ENCODE measurements around the gene TPRG1.

The TPRG1 gene

DNA sequence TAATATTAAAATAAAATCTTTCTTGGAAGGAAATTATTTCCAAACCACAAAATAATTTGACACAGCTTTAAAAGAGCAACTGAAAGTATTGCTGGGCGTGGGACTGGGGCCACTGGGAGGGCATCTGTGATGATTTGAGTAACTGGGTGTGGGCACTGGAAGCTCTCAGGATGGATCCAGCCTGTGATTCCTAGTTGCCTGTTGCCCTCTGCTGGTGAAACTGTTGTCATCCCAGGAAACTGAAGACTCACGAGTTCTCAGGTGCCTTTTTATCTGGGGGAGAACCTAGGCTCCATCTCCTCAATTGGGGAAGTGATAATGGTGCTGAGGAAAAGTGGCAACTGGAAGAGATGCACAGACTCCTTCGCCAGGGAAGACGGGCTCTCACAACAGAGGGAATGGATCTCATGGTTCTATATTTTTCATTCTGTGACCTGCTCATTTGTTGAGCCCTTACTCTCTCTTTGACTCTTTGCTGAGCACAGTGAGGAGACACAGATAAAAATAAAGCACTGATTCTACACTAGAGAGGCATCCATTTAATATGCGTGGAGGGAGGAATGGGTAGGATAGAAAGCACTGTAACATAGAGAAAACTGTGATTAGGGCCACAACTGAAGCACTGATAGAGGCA lies 61.6 kb downstream of the TPRG1 start:
- FAIRE-seq: no peak

DNA sequence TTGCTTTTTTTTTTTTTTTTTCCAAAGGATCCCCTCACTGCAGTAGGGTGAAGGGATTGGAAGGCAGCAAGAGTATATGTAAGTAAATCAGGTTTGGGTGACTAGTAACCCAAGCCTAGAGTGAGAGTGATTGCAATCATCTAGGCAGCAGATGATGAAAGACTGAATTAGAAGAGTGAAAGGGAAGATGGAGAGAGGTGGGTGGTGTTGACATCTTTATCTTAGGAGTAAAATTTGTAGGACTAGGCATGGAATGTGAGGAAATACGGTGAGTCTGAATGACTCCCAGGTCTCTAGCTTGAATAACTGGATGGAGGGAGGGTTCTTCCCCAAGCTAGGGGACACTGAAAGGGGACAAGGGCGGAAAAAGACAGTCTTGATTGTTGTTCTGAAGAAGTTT lies 63.4 kb downstream of the TPRG1 start:
- FAIRE-seq: no peak

DNA sequence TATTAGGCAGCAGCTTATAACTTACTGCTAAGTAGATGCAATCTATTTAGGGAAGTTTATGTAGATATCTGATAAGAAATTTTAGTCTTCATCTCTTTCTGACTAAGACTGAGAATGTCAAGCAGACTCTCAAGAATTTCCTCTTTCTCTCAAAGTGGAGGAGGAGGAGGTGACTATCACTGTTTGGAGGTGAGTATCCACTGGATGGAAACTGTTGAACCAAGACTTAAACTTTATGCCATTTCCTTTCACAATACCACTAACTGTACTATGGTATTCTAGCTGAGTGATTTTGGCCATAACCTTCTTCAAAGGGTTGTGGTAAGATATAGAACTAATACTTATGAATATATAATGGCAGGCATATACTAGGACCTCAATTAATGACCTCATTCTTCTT lies 64.6 kb downstream of the TPRG1 start:
- no peak for FAIRE-seq

DNA sequence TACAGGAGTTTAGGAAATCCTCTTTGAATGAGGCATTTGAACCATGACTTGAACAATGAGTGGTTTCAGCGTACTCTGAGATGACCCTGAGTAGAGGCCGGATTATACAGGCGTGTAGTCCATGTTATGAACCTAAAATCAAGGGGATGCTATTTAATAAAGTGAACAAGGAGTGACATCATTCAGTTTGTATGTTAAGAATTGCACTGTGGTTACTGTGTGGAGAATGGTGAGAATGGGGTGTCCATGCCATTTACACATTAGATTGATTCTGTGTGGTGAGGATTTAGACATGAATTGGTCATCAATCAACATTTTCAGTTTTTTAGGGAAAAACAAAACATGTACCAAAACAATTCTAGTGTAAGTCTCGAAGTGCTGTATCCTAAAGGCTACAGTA lies 65.8 kb downstream of the TPRG1 start:
- FAIRE-seq: no peak

DNA sequence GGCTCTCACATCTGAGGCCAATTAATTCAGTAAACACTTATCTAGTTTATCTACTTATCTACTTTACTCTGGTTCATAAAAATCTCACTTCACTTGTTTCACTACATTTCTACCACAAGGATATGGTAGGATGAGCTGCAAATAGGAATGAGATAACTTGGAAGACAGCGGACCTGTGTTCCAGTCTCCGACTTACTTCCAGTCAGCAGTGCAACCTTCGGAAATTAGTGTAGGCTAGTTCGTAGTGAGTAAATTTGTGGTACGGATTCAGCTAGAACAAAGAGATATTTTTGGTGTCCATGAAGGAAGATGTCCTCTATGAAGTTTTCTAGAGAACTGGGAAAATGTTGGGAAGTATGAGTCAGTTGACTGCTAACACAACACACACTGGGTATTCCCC lies 66.3 kb downstream of the TPRG1 start:
- no peak for FAIRE-seq

DNA sequence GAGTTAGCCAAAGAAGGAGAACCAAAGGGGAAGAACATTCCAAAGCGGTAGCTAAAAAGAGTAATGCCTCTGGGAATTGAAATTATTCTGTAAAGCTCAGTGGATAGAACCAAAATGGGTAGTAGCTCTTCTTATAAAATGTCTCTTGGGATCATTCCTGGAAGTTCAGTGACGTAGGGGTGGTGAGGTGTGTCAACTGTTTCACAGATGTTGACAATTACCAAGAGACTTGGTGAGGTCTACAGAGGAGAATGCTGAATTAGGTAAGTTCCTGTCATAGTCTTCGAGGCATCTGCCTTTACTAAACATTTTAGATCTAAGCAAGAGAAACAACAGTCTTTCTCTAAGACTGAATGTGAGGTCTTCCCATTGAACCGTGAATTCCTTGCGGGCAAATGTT lies 67.8 kb downstream of the TPRG1 start:
- FAIRE-seq: no peak

DNA sequence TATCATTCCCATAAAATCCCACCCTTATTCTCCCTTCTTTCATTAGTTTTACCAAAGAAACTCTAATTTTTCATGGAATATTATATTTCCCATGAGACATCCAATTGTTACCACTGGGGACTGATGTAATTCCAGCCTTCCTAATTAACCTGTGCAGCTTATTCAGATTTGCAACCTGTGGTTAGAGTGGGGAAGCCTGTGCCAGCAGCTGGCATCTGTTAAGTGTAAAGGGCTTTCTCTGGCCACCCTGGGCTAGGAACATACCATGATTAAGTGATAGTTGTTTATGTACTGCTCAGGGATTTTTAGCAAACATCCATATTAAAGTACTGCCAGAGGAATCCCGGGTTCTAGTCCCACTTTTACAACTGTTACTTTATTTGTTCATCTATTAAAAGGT lies 78.2 kb downstream of the TPRG1 start:
- FAIRE-seq: no peak

DNA sequence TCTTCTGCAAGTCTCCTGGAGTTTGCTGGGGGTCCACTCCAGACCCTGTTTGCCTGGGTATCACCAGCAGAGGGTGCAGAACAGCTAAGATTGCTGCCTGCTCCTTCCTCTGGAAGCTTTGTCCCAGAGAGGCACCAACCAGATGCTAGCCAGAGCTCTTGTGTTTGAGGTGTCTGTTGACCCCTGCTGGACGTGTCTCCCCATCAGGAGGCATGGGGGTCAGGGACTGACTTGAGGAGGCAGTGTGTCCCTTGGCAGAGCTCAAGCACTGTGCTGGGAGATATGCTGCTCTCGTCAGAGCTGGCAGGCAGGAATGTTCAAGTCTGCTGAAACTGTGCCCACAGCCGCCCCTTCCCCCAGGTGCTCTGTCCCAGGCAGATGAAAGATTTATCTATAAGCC lies 86.5 kb downstream of the TPRG1 start:
- no peak for FAIRE-seq

DNA sequence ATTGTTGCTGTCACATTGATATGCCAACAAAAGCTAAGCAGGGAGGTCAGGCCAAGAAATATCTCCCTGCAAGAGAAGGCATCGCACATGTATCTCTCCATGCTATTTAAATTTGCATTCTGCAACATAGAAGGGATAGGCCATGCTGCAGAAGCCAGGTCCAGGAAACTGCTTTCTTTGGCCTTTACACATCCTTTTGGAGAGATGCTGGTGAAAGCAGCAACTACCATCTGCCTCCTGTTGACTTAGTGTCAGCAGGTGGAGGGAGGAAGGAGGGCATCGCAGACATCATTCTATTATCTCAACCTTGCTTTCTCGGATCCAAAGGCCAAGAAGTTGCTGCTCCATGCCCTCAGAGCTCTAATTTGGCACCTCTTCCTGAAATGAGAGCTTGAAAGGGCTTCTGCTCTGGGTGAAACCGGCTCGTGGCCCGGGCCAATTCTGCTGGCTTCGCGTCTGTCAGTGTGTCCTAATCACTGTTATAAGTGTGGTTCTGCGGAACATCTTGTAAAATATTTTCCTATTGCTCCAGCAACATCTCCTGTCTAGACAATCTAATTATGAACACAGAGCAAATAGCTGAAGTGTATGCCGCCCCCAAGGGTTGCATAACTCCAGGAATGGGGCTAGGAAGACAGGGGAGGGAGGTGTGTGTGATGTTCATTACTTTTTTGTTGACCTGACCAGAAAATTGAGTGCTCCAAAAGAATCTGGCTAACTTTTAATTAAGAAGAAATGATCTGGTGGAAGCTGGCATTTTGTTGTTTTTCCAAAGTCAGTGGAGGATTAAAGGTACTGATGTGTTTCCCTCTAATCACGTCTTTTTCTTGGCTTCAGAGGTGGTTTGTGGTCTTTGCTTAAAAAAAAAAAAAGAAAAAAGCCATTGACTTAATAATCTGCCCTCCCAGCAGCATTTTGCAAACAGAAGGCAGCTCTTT lies 89.1 kb downstream of the TPRG1 start:
- FAIRE-seq: no peak

DNA sequence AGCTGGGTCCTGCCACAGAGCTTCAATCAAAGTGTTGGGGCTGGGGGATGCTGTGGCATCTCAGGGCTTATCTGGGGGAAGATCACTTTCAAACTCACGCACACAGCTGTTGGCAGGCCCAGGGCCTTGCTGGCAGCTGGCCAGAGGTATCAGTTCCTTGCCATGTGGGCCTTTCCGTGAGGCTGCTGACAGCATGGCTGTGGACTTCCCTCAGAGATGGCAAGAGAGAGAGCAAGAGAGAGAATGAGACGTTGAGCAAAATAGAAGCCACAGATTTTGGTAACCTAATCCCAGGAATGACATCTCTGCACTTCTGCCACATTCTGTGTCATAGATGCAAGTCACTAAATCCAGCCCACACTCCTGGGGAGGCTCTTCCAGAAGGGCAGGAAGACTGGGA lies 91.0 kb downstream of the TPRG1 start:
- no peak for FAIRE-seq

DNA sequence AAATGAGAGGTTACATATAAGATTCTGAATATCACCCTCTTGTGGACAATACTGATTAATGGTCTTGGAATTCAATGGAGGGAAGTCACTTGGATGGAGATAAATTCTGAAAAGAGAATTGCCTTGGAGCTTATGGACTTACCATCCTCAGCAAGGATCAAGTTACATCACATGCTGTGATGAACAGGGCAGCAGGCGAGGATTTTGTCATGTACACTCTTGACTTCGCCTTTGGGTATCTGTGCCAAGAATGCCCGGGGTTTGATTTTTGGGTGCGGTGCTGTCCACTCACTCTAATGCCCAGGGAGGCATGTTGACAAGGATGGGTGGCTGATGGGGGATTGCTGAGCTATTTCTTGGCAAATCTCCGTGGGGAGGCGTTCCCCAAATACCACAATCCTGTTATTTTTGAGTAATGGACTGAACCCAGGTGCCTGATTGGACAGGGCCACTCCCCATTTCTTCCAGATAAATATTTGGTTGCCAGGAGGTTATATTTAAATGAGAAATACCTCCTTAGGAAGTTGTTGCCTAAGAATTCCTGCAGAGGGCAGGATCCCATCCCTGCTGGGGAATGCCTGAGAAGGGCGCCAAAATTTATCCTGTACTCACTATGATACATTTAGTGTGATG lies 96.3 kb downstream of the TPRG1 start:
- FAIRE-seq: no peak

DNA sequence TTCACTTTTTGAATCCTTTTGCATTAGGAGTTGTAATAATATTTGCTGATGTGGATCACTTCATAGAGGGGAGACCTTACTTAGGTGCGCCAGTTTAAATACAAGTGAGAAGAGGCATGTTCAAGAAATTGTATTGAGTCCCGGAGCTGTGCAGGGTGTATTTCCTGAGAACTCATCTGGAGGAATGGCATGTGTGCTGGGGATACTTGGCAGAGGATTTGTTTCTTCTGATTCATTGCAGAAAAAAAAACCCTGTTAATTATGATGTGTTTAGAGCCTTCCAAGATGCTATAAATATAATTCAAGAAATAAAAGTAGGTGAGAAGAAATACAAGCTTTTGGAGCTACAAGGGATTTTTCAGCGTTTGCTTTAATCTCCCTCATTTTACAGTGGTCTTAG lies 97.6 kb downstream of the TPRG1 start:
- FAIRE-seq: no peak

DNA sequence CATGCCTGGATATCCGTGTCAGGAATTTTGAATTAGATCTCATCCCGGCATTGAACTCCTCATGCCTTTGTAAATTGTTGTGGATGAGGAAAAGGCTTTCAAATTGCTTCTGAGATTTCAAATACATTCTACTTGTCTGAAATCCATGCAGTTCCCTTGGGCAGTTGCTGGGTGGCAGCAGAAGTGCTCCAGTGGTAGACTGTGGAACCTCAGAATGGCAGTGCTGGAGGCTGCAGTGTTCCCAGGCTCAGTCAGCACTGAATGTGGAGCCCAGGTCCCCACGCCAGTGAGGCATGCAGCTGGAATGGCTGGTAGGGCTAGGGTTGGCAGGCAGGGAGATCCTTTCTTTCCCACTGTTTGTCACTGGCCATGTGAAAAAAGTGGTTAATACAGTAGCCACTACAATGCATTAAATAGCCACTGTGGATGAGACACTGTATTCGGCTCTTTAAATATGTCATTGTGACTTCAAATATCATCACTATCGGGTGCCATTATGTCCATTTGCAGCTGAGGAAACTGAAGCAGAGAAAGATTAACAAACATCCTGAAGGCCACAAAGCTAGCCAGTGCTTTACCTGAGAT lies 98.6 kb downstream of the TPRG1 start:
- FAIRE-seq: no peak

DNA sequence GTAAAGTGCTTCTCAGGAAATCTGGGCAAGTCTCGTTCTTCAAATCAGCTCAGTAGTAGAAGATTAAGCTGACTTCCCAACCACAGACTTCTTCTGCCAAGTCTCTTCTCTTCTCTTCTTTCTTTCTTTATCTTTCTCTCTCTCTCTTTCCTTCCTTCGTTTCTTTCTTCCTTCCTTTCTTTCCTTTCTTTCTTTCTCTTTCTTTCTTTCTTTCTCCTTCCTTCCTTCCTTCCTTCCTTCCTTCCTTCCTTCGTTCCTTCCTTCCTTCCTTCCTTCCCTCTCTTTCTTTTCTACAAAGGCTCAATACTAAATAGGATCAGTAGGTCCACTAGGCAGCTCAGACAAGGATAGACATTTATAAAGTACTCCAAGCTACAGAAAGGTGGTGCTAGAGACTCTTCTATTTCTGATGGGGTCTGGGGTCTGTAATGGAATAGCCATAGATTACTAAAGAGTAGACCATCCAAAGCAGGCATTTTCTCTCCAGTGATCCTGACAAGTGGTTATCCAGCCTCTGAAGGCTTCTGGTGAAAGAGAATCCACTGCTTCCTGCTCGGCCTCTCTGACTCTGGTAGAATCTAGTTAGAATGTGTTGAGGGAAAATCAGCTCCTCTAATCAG lies 100.8 kb downstream of the TPRG1 start:
- no peak for FAIRE-seq

DNA sequence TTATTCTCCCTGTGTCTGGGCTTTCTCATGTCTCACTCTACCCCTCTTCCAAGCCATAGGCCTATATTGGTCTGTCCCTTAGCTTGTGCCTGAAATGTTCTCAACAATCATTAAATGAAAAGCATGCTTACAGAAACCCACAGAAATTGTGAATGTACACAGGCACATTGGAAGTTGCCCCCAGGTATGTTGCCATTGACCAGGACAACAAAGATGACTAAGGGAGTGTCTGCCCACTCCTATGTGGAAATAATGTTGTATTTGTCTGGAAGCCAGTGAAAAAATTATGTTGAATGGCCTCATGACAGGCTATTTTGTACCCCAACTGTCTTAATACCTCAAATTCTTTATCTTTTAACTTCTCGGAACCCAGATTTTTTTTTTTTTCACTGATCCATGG lies 102.0 kb downstream of the TPRG1 start:
- no peak for FAIRE-seq

DNA sequence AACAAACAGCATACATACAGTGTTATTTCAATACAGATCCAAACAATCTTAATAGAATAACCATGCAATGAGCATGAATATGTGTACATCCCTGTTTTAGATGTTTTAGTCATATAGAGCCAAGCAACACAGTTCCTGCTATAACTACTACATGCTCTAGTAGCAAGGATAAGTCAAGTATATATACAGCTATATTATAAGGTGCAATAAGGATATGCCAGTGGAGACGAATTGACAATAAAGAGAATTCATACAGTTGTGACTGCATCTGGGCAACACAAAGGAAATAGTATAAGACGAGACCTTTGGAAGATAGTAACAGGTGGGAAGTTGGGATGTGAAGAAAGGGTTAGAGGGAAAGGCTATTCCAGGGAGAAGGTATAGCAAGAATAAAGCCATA lies 103.4 kb downstream of the TPRG1 start:
- FAIRE-seq: no peak

DNA sequence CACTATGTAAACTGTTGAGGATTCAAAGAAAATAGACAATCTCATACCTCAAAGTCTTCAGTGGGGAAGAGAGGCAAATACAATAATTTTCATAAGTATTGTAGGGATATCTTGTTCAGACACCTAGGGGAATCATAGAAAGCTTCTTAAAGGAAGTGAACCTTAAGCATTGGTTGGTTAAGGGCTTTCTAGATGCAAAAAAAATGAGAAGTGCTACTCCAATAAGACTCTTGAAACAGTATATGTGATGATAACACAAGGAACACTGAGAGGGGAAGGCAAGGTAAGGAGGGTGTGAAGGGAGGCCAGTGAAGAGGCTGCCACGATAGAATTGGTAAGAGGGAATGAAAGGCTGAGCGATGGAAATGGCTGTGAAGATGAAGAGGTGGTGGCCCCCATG lies 104.1 kb downstream of the TPRG1 start:
- no peak for FAIRE-seq

DNA sequence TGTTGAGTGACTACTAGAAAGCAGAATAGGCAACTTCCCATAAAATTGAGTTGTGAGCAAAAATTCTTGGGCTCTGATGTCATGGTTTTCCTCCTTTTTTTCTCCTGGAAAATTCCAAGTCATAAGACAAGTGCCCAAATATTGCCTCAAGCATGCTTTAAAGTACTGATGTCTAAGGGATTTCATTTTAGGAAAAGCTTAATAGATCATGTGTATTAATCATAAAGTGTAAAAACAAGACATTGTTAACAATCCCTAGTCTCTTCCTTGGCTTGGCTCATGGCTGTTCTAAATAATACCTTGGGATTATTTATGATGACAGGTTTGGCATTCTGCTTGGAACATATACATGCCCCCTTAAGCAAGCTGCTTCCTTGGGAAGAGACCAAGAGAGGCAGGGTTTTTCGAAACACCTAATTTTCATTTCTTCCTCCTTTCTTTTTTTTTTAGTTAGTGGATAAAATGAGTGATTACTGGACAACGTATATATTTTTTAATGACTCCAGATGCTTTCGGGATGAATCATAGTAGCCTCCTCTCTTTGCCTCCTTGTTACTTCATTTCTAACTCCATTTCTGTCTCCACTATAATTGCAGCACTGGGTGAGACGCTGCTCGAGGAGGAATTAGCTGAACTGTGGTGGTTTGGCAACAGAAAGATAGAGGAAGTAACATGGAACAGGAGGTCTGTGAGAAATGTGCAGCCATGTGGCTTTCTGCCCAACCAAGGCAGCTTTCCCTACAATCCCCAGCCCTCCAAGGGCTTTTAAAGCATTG lies 104.9 kb downstream of the TPRG1 start:
- no peak for FAIRE-seq

DNA sequence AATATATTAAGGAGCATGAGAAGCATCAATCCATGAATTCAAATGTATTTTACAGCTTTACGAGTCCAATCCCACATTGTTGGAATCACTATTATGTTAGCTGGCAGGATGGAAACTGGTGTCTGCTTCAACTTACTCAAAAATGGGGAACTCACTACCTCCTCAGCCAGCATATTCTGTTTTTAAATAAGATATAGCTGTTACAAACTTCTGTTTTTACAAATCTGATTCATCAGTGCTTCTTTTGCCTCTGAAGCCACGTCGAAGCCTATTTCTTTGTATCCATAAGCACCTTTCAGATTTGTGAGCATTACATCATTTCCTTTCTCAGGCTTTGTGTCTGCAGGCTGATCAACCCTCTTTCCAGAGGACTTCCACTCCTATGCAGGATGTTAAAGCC lies 105.9 kb downstream of the TPRG1 start:
- FAIRE-seq: no peak

DNA sequence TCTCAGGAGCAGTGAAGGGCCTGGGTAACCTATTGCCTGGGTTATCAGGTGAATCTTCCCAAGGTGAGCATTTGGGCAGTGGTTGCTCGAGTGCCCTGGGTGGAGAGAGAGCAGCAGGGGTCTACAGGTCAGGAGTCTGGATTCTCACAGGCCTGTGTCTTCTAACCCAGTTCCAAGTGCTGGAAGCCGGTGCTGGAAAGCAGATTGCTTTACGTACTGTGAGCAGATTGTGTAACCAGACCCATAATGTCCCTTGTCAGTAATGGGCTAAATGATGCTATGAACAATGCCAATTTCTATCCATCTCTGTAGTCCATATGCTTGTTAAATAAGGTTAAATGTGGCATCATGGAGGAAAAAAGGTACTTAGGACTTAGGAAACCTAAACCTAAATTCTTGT lies 106.5 kb downstream of the TPRG1 start:
- FAIRE-seq: no peak

DNA sequence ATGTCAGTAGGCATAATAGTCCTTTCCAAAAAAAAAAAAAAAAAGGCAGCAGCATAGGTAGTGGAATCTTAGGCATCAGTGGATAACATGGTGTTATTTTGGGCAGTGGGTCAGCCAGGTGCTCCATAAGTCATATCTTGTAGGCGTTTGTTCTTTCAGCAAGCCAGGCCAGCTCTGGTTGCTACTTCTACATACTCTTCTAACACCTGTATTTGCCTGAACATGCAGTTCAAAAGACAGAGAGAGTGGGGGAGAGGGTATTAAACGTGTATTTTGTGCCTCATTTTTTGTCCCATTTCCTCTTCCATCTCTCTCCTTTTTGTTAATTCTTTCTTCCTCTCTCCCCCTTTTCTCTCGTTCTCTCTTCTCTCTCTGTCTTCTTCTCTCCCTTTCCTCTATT lies 110.4 kb downstream of the TPRG1 start:
- no peak for FAIRE-seq

DNA sequence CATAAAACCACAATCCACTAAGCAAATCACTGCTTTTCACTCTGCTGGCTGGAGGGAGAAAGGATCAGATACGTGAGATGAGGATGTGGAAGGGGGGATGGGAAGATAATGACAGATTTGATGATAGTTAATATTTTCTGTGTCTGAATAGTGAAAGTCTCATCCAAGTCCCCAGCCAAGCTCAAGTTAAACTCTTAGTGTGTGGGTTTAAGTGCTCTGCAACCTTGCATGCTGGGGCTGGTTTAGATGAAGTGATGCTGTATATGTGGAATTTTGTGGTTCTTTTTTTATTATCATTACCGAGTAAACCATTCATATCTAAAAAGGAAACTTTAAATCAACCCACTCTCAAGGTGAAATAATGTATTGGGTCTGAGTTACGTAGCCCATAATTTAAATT lies 111.0 kb downstream of the TPRG1 start:
- no peak for FAIRE-seq

DNA sequence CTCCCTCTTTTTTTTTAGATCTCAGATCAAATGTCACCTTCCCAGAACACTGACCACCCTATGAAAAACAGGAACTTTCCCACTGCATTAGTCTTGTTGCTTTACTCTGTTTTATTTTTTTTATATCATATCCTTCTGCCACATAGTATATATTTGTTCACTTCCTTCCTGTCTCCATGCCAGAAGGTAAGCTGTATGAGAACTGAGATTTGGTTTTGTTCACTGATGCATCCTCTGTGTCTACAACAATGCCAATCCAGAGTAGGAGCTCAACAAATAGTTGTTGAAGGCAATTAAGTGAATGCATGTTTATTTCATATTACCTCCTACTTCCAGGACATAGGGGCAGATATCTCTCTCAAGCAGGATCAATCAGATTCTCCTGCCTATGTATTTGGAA lies 114.4 kb downstream of the TPRG1 start:
- FAIRE-seq: no peak

All from G401.6 (cell line).